Activated B cell treated with CpG ODN at 0.5 μM for 24 hours (primary cell): ENCODE data around the gene PRTFDC1. TPM values are rescaled to one million over a fixed set of nuclear protein-coding genes. Genes with fewer than 3 reads are reported as not detected.

ENCODE experiments used
- ATAC-seq: fragments of 200-7000 bp; cut with Tn5 transposase; one replicate; pipeline ENCODE4 v1.10.0; 2021; ENCODE audit warnings: low read depth, mild to moderate bottlenecking, moderate library complexity
- CTCF ChIA-PET: fragments of 350-600 bp; sonication (Branson Sonifier 250); formaldehyde crosslinking; loops from one replicate; lab custom pipeline; 2021; ENCODE audit warnings: antibody characterized with exemption; lab: Charles Lee
- POLR2A ChIA-PET: fragments of 350-600 bp; sonication (Branson Sonifier 250); formaldehyde crosslinking; loops from one replicate; lab custom pipeline; 2021; ENCODE audit warnings: antibody characterized with exemption; lab: Charles Lee
- DNase-seq: peaks from one replicate; pipeline ENCODE4 v3.0.0; 2022
- H3K27ac Mint-ChIP-seq: one replicate; pipeline ENCODE4 v1.8.0; 2020; ENCODE audit warnings: mixed read lengths
- H3K27me3 Mint-ChIP-seq: one replicate; pipeline ENCODE4 v1.8.0; 2021; ENCODE audit warnings: mixed read lengths
- H3K36me3 Mint-ChIP-seq: one replicate; pipeline ENCODE4 v1.8.0; 2021; ENCODE audit warnings: low read depth, mixed read lengths
- H3K4me1 Mint-ChIP-seq: one replicate; pipeline ENCODE4 v1.8.0; 2021; ENCODE audit warnings: mixed read lengths
- H3K4me3 Mint-ChIP-seq: one replicate; pipeline ENCODE4 v1.8.0; 2020; ENCODE audit warnings: mild to moderate bottlenecking, mixed read lengths
- H3K9me3 Mint-ChIP-seq: one replicate; pipeline ENCODE4 v1.8.0; 2020; ENCODE audit warnings: mixed read lengths
- CTCF ChIP-seq: fragments of 200-600 bp; IDR thresholded peaks from one replicate; pipeline ENCODE4 v1.8.0; 2022; ENCODE audit warnings: antibody characterized with exemption, mild to moderate bottlenecking
- intact Hi-C: fragments of 100-400 bp; cut with micrococcal nuclease; formaldehyde crosslinking; loops from one replicate; pipeline ENCODE4 v1.15.1; 2024
- total RNA-seq: library from RNA; stranded (reverse); gene quantifications from 2 replicates; pipeline ENCODE4 v1.2.3, GENCODE V29; 2022

Gene PRTFDC1
- total RNA-seq, 1 donor from 2014 or later, result not detected

GRCh38 chr10:24952707-24953645 is 570 bp upstream of the PRTFDC1 start:
- TF ChIP-seq CTCF, result no peak
- CTCF ChIA-PET, result interaction anchor here (0.8 kb wide), 1 partner anchor 309 kb away, joined by 3 read pairs; no protein-coding TSS in a partner anchor
- intact Hi-C loops, result loop anchor here (1.0 to 5.0 kb wide), 6 partner anchors 36 to 310 kb away; partner anchors contain the start of genes ENKUR and THNSL1
- Mint-ChIP-seq H3K27me3 (peaks cover 15% of the 10 kb centered on the region), H3K4me1 (peaks cover 7% of the 10 kb centered on the region), H3K4me3 (peak overlapping the region; percentile 76), H3K27ac (peak overlapping the region; percentile 51), H3K36me3 (no peaks in the 10 kb centered on the region), H3K9me3 (no peaks in the 10 kb centered on the region)
- DNase-seq, result peak; percentile 48
- peak; percentile 86 for ATAC-seq
- POLR2A ChIA-PET, result interaction anchor here (1.2 to 1.4 kb wide), 2 partner anchors 229 to 230 kb away, joined by 4 to 5 read pairs; partner anchors contain the start of gene ARHGAP21

- H3K27me3 Mint-ChIP-seq, result peaks cover 14% of the 10 kb centered on the region
- ChIA-PET CTCF (interaction anchor here (1.4 kb wide), 1 partner anchor 309 kb away, joined by 6 read pairs; no protein-coding TSS in a partner anchor), POLR2A (interaction anchor here (0.7 to 1.4 kb wide), 4 partner anchors 14 to 228 kb away, joined by 3 to 5 read pairs (median 4); partner anchors contain the start of gene ARHGAP21)
These were observed 934 bp downstream of the PRTFDC1 start for GRCh38 chr10:24951201-24952142.

GRCh38 chr10:24950439-24950838 is 2.0 kb downstream of the PRTFDC1 start:
- Mint-ChIP-seq H3K4me1 (peaks cover 7% of the 10 kb centered on the region), H3K9me3 (no peaks in the 10 kb centered on the region), H3K4me3 (no peak overlapping the region), H3K27ac (no peak overlapping the region), H3K36me3 (no peaks in the 10 kb centered on the region), H3K27me3 (peaks cover 14% of the 10 kb centered on the region)
- intact Hi-C loops, result loop anchor here (5.0 kb wide), 2 partner anchors 33 to 63 kb away; no protein-coding TSS in a partner anchor
- ATAC-seq, result no peak
- no peak for TF ChIP-seq CTCF
- DNase-seq, result no peak
- ChIA-PET POLR2A (no interaction called here), CTCF (no interaction called here)

More at GRCh38 chr10:24951201-24952142, 934 bp downstream of the PRTFDC1 start:
- H3K27ac Mint-ChIP-seq, result no peak overlapping the region
- H3K9me3 Mint-ChIP-seq, result no peaks in the 10 kb centered on the region
- intact Hi-C loops, result loop anchor here (1.0 to 5.0 kb wide), 6 partner anchors 34 to 308 kb away; partner anchors contain the start of genes ENKUR and THNSL1
- no peak for DNase-seq
- no peak for TF ChIP-seq CTCF
- ATAC-seq, result no peak
- no peaks in the 10 kb centered on the region for H3K36me3 Mint-ChIP-seq
- peaks cover 7% of the 10 kb centered on the region for H3K4me1 Mint-ChIP-seq
- H3K4me3 Mint-ChIP-seq, result peak overlapping the region; percentile 76

- intact Hi-C loops, result loop anchor here (5.0 kb wide), 2 partner anchors 32 to 62 kb away; no protein-coding TSS in a partner anchor
- no peak overlapping the region for H3K27ac Mint-ChIP-seq
- H3K9me3 Mint-ChIP-seq, result no peaks in the 10 kb centered on the region
- ChIA-PET CTCF (no interaction called here), POLR2A (no interaction called here)
- no peaks in the 10 kb centered on the region for H3K36me3 Mint-ChIP-seq
- no peak overlapping the region for H3K4me3 Mint-ChIP-seq
- H3K4me1 Mint-ChIP-seq, result peaks cover 7% of the 10 kb centered on the region
- DNase-seq, result no peak
- no peak for TF ChIP-seq CTCF
- ATAC-seq, result no peak
- peaks cover 14% of the 10 kb centered on the region for H3K27me3 Mint-ChIP-seq
These were observed 2.8 kb downstream of the PRTFDC1 start for GRCh38 chr10:24949616-24950015.
